MM.1S (cell line): ENCODE measurements around the gene NDRG2.

Source experiments
- CTCF ChIP-seq: fragments of 300-600 bp; sonication (generic); IDR thresholded peaks from 2 replicates; pipeline ENCODE4 v1.5.1; 2016; ENCODE audit warnings: antibody characterized with exemption, low read length, mixed read lengths
- EZH2 ChIP-seq: fragments of 300-600 bp; sonication (generic); optimal IDR thresholded peaks from 2 replicates; pipeline ENCODE3; 2017; ENCODE audit warnings: low read depth, mild to moderate bottlenecking, antibody characterized with exemption, low read length, mixed read lengths

- peak; percentile 42 for TF ChIP-seq CTCF
- TF ChIP-seq EZH2, result no peak
These were observed 14.9 kb upstream of the NDRG2 start for GRCh38 chr14:21039585-21040369.
